ENCODE data around the gene CHST11. TPM values are rescaled to one million over a fixed set of nuclear protein-coding genes. Genes with fewer than 3 reads are reported as not detected.

CHST11 gene
- polyA plus RNA-seq, 1 donor (not counting 4 experiments of a cell fraction or from before 2014, with no cell fraction given): 11.9 TPM

- no peak overlapping the region for H3K9ac ChIP-seq (ENCODE audit: control insufficient read depth, extremely low read depth, insufficient read depth, low read length)
- H3K4me3 ChIP-seq (ENCODE audit: control insufficient read depth in 2 of 3, extremely low read depth in 1 of 3, insufficient read depth in 2 of 3, low read depth in 1 of 3, low read length in 3 of 3): no peak overlapping the region
- no peaks in the 10 kb centered on the region for H3K9me1 ChIP-seq (ENCODE audit: control insufficient read depth, extremely low read depth, insufficient read depth, low read length)
- H3K27me3 ChIP-seq (ENCODE audit: control insufficient read depth, extremely low read depth, insufficient read depth, low read length): no peaks in the 10 kb centered on the region
- no peaks in the 10 kb centered on the region for H4K20me1 ChIP-seq (ENCODE audit: control insufficient read depth, extremely low read depth, insufficient read depth, low read length)
- no peaks in the 10 kb centered on the region for H3K79me2 ChIP-seq (ENCODE audit: control insufficient read depth, insufficient read depth, low read length)
- no peaks in the 10 kb centered on the region for H3K36me3 ChIP-seq (ENCODE audit: control insufficient read depth in 2 of 2, extremely low read depth in 1 of 2, insufficient read depth in 2 of 2, low read length in 2 of 2)
- FAIRE-seq (no peak), DNase-seq (ENCODE audit: low read depth, low spot score) (no peak)
- no peak overlapping the region for H3K4me2 ChIP-seq (ENCODE audit: control insufficient read depth, extremely low read depth, insufficient read depth, low read depth, low read length)
- dilution Hi-C loops (cut with MboI; ENCODE audit: extremely low pct_ligation_motif_present, low sequenced_read_pairs): no loop called here
- TF ChIP-seq, protein P1, sequence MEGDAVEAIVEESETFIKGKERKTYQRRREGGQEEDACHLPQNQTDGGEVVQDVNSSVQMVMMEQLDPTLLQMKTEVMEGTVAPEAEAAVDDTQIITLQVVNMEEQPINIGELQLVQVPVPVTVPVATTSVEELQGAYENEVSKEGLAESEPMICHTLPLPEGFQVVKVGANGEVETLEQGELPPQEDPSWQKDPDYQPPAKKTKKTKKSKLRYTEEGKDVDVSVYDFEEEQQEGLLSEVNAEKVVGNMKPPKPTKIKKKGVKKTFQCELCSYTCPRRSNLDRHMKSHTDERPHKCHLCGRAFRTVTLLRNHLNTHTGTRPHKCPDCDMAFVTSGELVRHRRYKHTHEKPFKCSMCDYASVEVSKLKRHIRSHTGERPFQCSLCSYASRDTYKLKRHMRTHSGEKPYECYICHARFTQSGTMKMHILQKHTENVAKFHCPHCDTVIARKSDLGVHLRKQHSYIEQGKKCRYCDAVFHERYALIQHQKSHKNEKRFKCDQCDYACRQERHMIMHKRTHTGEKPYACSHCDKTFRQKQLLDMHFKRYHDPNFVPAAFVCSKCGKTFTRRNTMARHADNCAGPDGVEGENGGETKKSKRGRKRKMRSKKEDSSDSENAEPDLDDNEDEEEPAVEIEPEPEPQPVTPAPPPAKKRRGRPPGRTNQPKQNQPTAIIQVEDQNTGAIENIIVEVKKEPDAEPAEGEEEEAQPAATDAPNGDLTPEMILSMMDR (optimal IDR thresholded peaks at IDR 0.05 in 1 of 3, IDR thresholded peaks at IDR 0.05 in 1 of 3, conservative IDR thresholded peaks at IDR 0.05 in 1 of 3; ENCODE audit: extremely low read depth in 1 of 3, insufficient read depth in 2 of 3, low read length in 3 of 3): no peak
- no peak for TF ChIP-seq EZH2 (IDR thresholded peaks at IDR 0.05; ENCODE audit: low read length)
- H3K9me3 ChIP-seq (ENCODE audit: control insufficient read depth, low read depth, low read length): no peaks in the 10 kb centered on the region
- H2AFZ ChIP-seq (ENCODE audit: control insufficient read depth, low read length): no peak overlapping the region
- H3K4me1 ChIP-seq (ENCODE audit: control insufficient read depth, extremely low read depth, insufficient read depth, low read length): peaks cover 9% of the 10 kb centered on the region
- H3K27ac ChIP-seq (ENCODE audit: control insufficient read depth, insufficient read depth, low read length): no peak overlapping the region
These were observed 226.1 kb downstream of the CHST11 start for GRCh38 chr12:104682790-104683279.

- TF ChIP-seq EZH2 (IDR thresholded peaks at IDR 0.05; ENCODE audit: low read length): no peak
- TF ChIP-seq, protein P1 (optimal IDR thresholded peaks at IDR 0.05 in 1 of 3, IDR thresholded peaks at IDR 0.05 in 1 of 3, conservative IDR thresholded peaks at IDR 0.05 in 1 of 3; ENCODE audit: extremely low read depth in 1 of 3, insufficient read depth in 2 of 3, low read length in 3 of 3): no peak
- no peak overlapping the region for H3K27ac ChIP-seq (ENCODE audit: control insufficient read depth, insufficient read depth, low read length)
- H2AFZ ChIP-seq (ENCODE audit: control insufficient read depth, low read length): no peak overlapping the region
- H3K4me1 ChIP-seq (ENCODE audit: control insufficient read depth, extremely low read depth, insufficient read depth, low read length): peaks cover 7% of the 10 kb centered on the region
- H3K9ac ChIP-seq (ENCODE audit: control insufficient read depth, extremely low read depth, insufficient read depth, low read length): no peak overlapping the region
- no peak overlapping the region for H3K4me3 ChIP-seq (ENCODE audit: control insufficient read depth in 2 of 3, extremely low read depth in 1 of 3, insufficient read depth in 2 of 3, low read depth in 1 of 3, low read length in 3 of 3)
- no peak for DNase-seq (ENCODE audit: low read depth, low spot score)
- no peak overlapping the region for H3K4me2 ChIP-seq (ENCODE audit: control insufficient read depth, extremely low read depth, insufficient read depth, low read depth, low read length)
- no peaks in the 10 kb centered on the region for H3K36me3 ChIP-seq (ENCODE audit: control insufficient read depth in 2 of 2, extremely low read depth in 1 of 2, insufficient read depth in 2 of 2, low read length in 2 of 2)
- FAIRE-seq: no peak
- H4K20me1 ChIP-seq (ENCODE audit: control insufficient read depth, extremely low read depth, insufficient read depth, low read length): no peaks in the 10 kb centered on the region
- no peaks in the 10 kb centered on the region for H3K9me1 ChIP-seq (ENCODE audit: control insufficient read depth, extremely low read depth, insufficient read depth, low read length)
- no peaks in the 10 kb centered on the region for H3K9me3 ChIP-seq (ENCODE audit: control insufficient read depth, low read depth, low read length)
- H3K79me2 ChIP-seq (ENCODE audit: control insufficient read depth, insufficient read depth, low read length): no peaks in the 10 kb centered on the region
- dilution Hi-C loops (cut with MboI; ENCODE audit: extremely low pct_ligation_motif_present, low sequenced_read_pairs): no loop called here
- H3K27me3 ChIP-seq (ENCODE audit: control insufficient read depth, extremely low read depth, insufficient read depth, low read length): no peaks in the 10 kb centered on the region
These were observed 227.2 kb downstream of the CHST11 start for GRCh38 chr12:104683831-104684503.
